H9 (cell line): Measurements from ENCODE around the gene ADORA1. TPM values are rescaled to one million over a fixed set of nuclear protein-coding genes. Genes with fewer than 3 reads are reported as not detected.

Experiments used
- DNase-seq: peaks from one replicate; pipeline ENCODE4 v3.0.0-alpha.2; 2017
- H2AFZ ChIP-seq: one replicate; pipeline ENCODE4 v1.6.1; 2013; ENCODE audit warnings: mild to moderate bottlenecking, low read length, control low read depth, moderate library complexity
- H2AK5ac ChIP-seq: 2 replicates; pipeline ENCODE4 v1.6.1; 2013; ENCODE audit warnings: low read length, control low read depth, mixed read lengths; ENCODE audit not compliant: insufficient read length
- H2BK120ac ChIP-seq: one replicate; pipeline ENCODE4 v1.6.1; 2013; ENCODE audit warnings: low read depth, mild to moderate bottlenecking, low read length, control low read depth, inconsistent platforms; ENCODE audit not compliant: poor library complexity, severe bottlenecking
- H2BK12ac ChIP-seq: 2 replicates; pipeline ENCODE4 v1.6.1; 2013; ENCODE audit warnings: low read length, control low read depth, mixed read lengths, low read depth; ENCODE audit not compliant: insufficient read length
- H2BK15ac ChIP-seq: 2 replicates; pipeline ENCODE4 v1.6.1; 2013; ENCODE audit warnings: low read depth, low read length, control low read depth
- H2BK20ac ChIP-seq: one replicate; pipeline ENCODE4 v1.6.1; 2013; ENCODE audit warnings: low read depth, mild to moderate bottlenecking, low read length, control low read depth, inconsistent platforms; ENCODE audit not compliant: poor library complexity, severe bottlenecking
- H2BK5ac ChIP-seq: 2 replicates; pipeline ENCODE4 v1.6.1; 2013; ENCODE audit warnings: low read length, control low read depth, mixed read lengths; ENCODE audit not compliant: insufficient read length
- H3K14ac ChIP-seq: 2 replicates; pipeline ENCODE4 v1.6.1; 2013; ENCODE audit warnings: low read length, control low read depth; ENCODE audit not compliant: insufficient read depth
- H3K18ac ChIP-seq: 2 replicates; pipeline ENCODE4 v1.6.1; 2013; ENCODE audit warnings: low read depth, mild to moderate bottlenecking, mixed read lengths, low read length, control low read depth; ENCODE audit not compliant: insufficient read length
- H3K23ac ChIP-seq: 2 replicates; pipeline ENCODE4 v1.6.1; 2013; ENCODE audit warnings: low read length, control low read depth, mixed read lengths, low read depth; ENCODE audit not compliant: insufficient read length
- H3K23me2 ChIP-seq: 2 replicates; pipeline ENCODE4 v1.6.1; 2013; ENCODE audit warnings: low read depth, mild to moderate bottlenecking, mixed read lengths, low read length, control low read depth; ENCODE audit not compliant: insufficient read length, poor library complexity, severe bottlenecking
- H3K27ac ChIP-seq: 2 replicates; pipeline ENCODE4 v1.5.1; 2013; ENCODE audit warnings: low read length, control low read depth, mixed read lengths, low read depth; ENCODE audit not compliant: insufficient read length
- H3K27me3 ChIP-seq: 2 replicates; pipeline ENCODE4 v1.6.1; 2013; ENCODE audit warnings: low read length, control low read depth, inconsistent platforms; ENCODE audit not compliant: insufficient read depth
- H3K4ac ChIP-seq: 2 replicates; pipeline ENCODE4 v1.6.1; 2013; ENCODE audit warnings: low read depth, mild to moderate bottlenecking, control low read depth, inconsistent platforms, low read length, moderate library complexity
- H3K4me1 ChIP-seq: 2 replicates; pipeline ENCODE4 v1.6.1; 2013; ENCODE audit warnings: low read length, control low read depth, inconsistent platforms; ENCODE audit not compliant: insufficient read depth
- H3K4me2 ChIP-seq: 2 replicates; pipeline ENCODE4 v1.6.1; 2013; ENCODE audit warnings: low read length, control low read depth, mixed read lengths; ENCODE audit not compliant: insufficient read length, insufficient read depth
- H3K56ac ChIP-seq: 2 replicates; pipeline ENCODE4 v1.6.1; 2013; ENCODE audit warnings: low read depth, mild to moderate bottlenecking, mixed read lengths, low read length, control low read depth; ENCODE audit not compliant: insufficient read length
- H3K79me1 ChIP-seq: 2 replicates; pipeline ENCODE4 v1.6.1; 2013; ENCODE audit warnings: low read depth, mild to moderate bottlenecking, moderate library complexity, low read length, control low read depth, inconsistent platforms; ENCODE audit not compliant: insufficient read depth, poor library complexity, severe bottlenecking
- H3K79me2 ChIP-seq: 2 replicates; pipeline ENCODE4 v1.6.1; 2013; ENCODE audit warnings: low read length, control low read depth, inconsistent platforms; ENCODE audit not compliant: insufficient read depth
- H3K9ac ChIP-seq: 2 replicates; pipeline ENCODE4 v1.6.1; 2013; ENCODE audit warnings: low read length, control low read depth, mixed read lengths; ENCODE audit not compliant: insufficient read length; ENCODE audit errors: extremely low read depth
- H3K9me3 ChIP-seq: one replicate; pipeline ENCODE4 v1.6.1; 2013; ENCODE audit warnings: low read depth, low read length, inconsistent platforms; ENCODE audit not compliant: control insufficient read depth
- H3T11ph ChIP-seq: one replicate; pipeline ENCODE4 v1.6.1; 2013; ENCODE audit warnings: mild to moderate bottlenecking, low read length, control low read depth, inconsistent platforms
- H4K20me1 ChIP-seq: one replicate; pipeline ENCODE4 v1.6.1; 2013; ENCODE audit not compliant: control insufficient read depth, insufficient read length, insufficient read depth
- H4K5ac ChIP-seq: 2 replicates; pipeline ENCODE4 v1.6.1; 2013; ENCODE audit warnings: low read depth, mild to moderate bottlenecking, mixed read lengths, low read length, control low read depth; ENCODE audit not compliant: insufficient read length
- H4K8ac ChIP-seq: replicated peaks from 2 replicates; pipeline ENCODE4 v1.6.1; 2013; ENCODE audit warnings: low read length, control low read depth, mixed read lengths, low read depth; ENCODE audit not compliant: insufficient read length
- H4K91ac ChIP-seq: 2 replicates; pipeline ENCODE4 v1.6.1; 2013; ENCODE audit warnings: low read depth, mild to moderate bottlenecking, moderate library complexity, mixed read lengths, low read length, control low read depth; ENCODE audit not compliant: insufficient read length
- H3K27ac Mint-ChIP-seq, 3 experiments: 2 replicates in 2 of 3; 3 replicates in 1 of 3; pipeline ENCODE4 v1.8.0; 2020 to 2021; ENCODE audit warnings: mixed read lengths in 3 of 3, mild to moderate bottlenecking in 1 of 3, moderate library complexity in 1 of 3
- H3K27me3 Mint-ChIP-seq: 2 replicates; pipeline ENCODE4 v1.8.0; 2021; ENCODE audit warnings: low read depth, mild to moderate bottlenecking, moderate library complexity, mixed read lengths
- H3K36me3 Mint-ChIP-seq, 3 experiments: 2 replicates in 2 of 3; 3 replicates in 1 of 3; pipeline ENCODE4 v1.8.0; 2020 to 2021; ENCODE audit warnings: low read depth in 3 of 3, mixed read lengths in 3 of 3; ENCODE audit not compliant: insufficient read depth in 1 of 3
- H3K4me1 Mint-ChIP-seq, 2 experiments: 2 replicates each; pipeline ENCODE4 v1.8.0; 2020; ENCODE audit warnings: mixed read lengths in 2 of 2
- H3K4me3 Mint-ChIP-seq, 2 experiments: 2 replicates in 1 of 2; 3 replicates in 1 of 2; pipeline ENCODE4 v1.8.0; 2020 to 2021; ENCODE audit warnings: mild to moderate bottlenecking in 2 of 2, mixed read lengths in 2 of 2, moderate library complexity in 1 of 2
- H3K9me3 Mint-ChIP-seq, 2 experiments: 2 replicates in 1 of 2; 3 replicates in 1 of 2; pipeline ENCODE4 v1.8.0; 2020; ENCODE audit warnings: mild to moderate bottlenecking in 2 of 2, mixed read lengths in 2 of 2, moderate library complexity in 1 of 2
- CTCF ChIP-seq: fragments of 200-600 bp; sonication (generic); conservative IDR thresholded peaks from 3 replicates; pipeline ENCODE4 v1.8.0; 2021; ENCODE audit warnings: antibody characterized with exemption, mild to moderate bottlenecking
- whole genome bisulfite sequencing: extraction: QIAGEN DNeasy Blood & Tissue Kit; methylation state at CpG from one replicate; pipeline ENCODE4 v1.1.7; 2013; ENCODE audit warnings: missing lambda C conversion rate, low lambda C conversion rate, mixed read lengths; ENCODE audit not compliant: insufficient read length; ENCODE audit errors: extremely low coverage; 5-methylcytosine and 5-hydroxymethylcytosine counted together
- total RNA-seq: library from RNA; stranded (reverse); gene quantifications from 2 replicates; pipeline ENCODE4 v1.2.1, GENCODE V29; 2021

The ADORA1 gene
- total RNA-seq, 1 experiment from 2014 or later: 1.3 TPM

DNA sequence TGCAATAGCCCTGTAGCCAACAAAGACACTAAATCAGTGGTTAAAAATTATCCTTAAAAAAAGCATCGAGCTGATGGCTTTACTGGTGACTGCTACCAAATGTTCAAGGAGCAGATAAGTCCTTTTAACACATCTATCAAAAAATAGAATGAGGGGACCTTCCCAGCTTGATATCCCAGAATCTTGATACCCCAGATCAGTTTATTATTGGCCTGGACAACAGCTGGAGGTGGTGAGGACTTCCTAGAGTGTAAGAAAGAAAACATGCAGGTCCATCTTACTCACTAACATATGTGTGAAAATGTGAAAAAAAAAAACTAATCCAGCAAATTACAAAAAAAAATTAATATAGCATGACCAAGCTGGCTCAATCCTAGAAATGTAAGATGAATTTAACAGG, 80.7 kb downstream of the ADORA1 start:
- WGBS: no CpG with 5 or more reads among the region's 1 CpG
- TF ChIP-seq CTCF: no peak
- H3K23ac ChIP-seq: no peak overlapping the region
- H2AFZ ChIP-seq: no peak overlapping the region
- H3K4ac ChIP-seq: no peak overlapping the region
- peaks cover 3% of the 10 kb centered on the region for H3K27me3 Mint-ChIP-seq
- H4K20me1 ChIP-seq: no peaks in the 10 kb centered on the region
- no peaks in the 10 kb centered on the region for H3K9me3 ChIP-seq
- H2AK5ac ChIP-seq: no peak overlapping the region
- H3K27ac Mint-ChIP-seq: no peak overlapping the region
- peaks cover 5% of the 10 kb centered on the region in 2 experiments for H3K4me1 Mint-ChIP-seq
- H4K8ac ChIP-seq: no peak overlapping the region
- no peaks in the 10 kb centered on the region for H3K79me1 ChIP-seq
- no peak overlapping the region for H3K27ac ChIP-seq
- H2BK120ac ChIP-seq: no peak overlapping the region
- H3K9ac ChIP-seq: no peak overlapping the region
- H3K56ac ChIP-seq: no peak overlapping the region
- no peaks in the 10 kb centered on the region for H3K79me2 ChIP-seq
- no peak overlapping the region for H2BK12ac ChIP-seq
- no peak for DNase-seq
- H3K14ac ChIP-seq: no peak overlapping the region
- H2BK15ac ChIP-seq: no peak overlapping the region
- no peaks in the 10 kb centered on the region for H3K36me3 Mint-ChIP-seq
- H3K9me3 Mint-ChIP-seq: no peaks in the 10 kb centered on the region
- H2BK5ac ChIP-seq: no peak overlapping the region
- no peak overlapping the region for H4K5ac ChIP-seq
- no peak overlapping the region for H3T11ph ChIP-seq
- H3K27me3 ChIP-seq: no peaks in the 10 kb centered on the region
- no peaks in the 10 kb centered on the region for H3K23me2 ChIP-seq
- H3K4me3 Mint-ChIP-seq: no peak overlapping the region
- H2BK20ac ChIP-seq: no peak overlapping the region
- H3K4me2 ChIP-seq: no peak overlapping the region
- no peak overlapping the region for H4K91ac ChIP-seq
- no peak overlapping the region for H3K18ac ChIP-seq
- H3K4me1 ChIP-seq: no peaks in the 10 kb centered on the region
